ENCODE measurements around the gene PRRG2. TPM values are rescaled to one million over a fixed set of nuclear protein-coding genes. Genes with fewer than 3 reads are reported as not detected.

The PRRG2 gene
- 1 to 10 TPM; 1.5 TPM for total RNA-seq

GRCh38 chr19:49581007-49581508 is at the start of gene PRRG2:
TSS of gene PRRG2 (plus strand) at chr19:49581316. CDS start at chr19:49583220, 1,904 bp downstream.
- Mint-ChIP-seq H3K27ac (peak within 1 kb of the TSS; percentile 90), H3K4me1 (ENCODE audit: low read depth) (peaks cover 32% of the 10 kb centered on the region), H3K36me3 (ENCODE audit: low read depth) (peaks cover 1% of the 10 kb centered on the region), H3K27me3 (no peaks in the 10 kb centered on the region), H3K4me3 (peak within 1 kb of the TSS; percentile 95), H3K9me3 (no peaks in the 10 kb centered on the region)
- CTCF ChIA-PET, result interaction anchor here (1.1 to 4.4 kb wide), 9 partner anchors 11 to 185 kb away, joined by 3 to 32 read pairs (median 4); no protein-coding TSS in a partner anchor
- DNase-seq, result no peak
- intact Hi-C loops (cut with micrococcal nuclease), result no loop called here
- POLR2A ChIA-PET, result interaction anchor here (0.7 to 3.9 kb wide), 16 partner anchors 9 to 232 kb away, joined by 3 to 48 read pairs (median 6); partner anchors contain the start of genes ALDH16A1, FUZ, PRMT1 and PRR12
- TF ChIP-seq, protein P1, sequence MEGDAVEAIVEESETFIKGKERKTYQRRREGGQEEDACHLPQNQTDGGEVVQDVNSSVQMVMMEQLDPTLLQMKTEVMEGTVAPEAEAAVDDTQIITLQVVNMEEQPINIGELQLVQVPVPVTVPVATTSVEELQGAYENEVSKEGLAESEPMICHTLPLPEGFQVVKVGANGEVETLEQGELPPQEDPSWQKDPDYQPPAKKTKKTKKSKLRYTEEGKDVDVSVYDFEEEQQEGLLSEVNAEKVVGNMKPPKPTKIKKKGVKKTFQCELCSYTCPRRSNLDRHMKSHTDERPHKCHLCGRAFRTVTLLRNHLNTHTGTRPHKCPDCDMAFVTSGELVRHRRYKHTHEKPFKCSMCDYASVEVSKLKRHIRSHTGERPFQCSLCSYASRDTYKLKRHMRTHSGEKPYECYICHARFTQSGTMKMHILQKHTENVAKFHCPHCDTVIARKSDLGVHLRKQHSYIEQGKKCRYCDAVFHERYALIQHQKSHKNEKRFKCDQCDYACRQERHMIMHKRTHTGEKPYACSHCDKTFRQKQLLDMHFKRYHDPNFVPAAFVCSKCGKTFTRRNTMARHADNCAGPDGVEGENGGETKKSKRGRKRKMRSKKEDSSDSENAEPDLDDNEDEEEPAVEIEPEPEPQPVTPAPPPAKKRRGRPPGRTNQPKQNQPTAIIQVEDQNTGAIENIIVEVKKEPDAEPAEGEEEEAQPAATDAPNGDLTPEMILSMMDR (IDR thresholded peaks at IDR 0.05), result no peak
- ATAC-seq, result no peak

DNA sequence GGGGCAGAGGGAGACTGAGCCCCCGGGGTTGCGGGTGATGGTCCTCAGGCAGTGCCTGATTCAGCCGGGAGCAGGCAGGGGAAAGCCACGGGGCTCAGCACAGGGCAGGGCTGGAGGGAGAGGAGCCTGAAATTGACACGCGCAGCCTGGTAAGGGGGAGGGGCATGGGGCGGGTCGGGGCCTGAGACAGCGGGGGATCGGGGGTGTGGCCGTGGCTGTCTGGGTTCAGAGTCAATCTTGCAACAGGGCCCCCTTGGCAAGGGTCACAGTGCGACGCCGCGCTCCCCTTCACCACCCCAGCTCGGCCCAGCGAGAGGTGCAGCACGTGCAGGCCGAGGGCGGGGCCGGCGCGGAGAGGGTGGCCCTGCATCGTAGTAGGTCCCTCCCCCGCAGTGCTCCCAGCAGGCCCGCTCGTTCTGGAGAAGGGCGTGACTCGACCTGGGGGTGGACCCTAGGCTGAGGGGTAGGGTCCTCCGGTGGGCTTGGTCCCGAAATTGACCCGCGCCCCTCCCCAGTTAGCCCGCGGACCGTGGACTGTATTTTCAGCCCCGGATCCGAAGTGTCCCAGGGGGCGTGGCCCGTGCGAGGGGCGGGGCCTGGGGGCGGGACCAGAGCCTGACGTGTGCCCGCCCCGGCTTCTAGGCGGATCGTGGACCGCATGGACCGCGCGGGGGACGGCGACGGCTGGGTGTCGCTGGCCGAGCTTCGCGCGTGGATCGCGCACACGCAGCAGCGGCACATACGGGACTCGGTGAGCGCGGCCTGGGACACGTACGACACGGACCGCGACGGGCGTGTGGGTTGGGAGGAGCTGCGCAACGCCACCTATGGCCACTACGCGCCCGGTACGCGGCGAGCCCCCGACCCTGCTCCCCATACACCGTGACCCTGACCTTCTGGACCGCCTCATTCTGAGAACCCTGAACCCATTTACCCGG is 47.3 kb upstream of the PRRG2 start:
- TF ChIP-seq, protein P1 (IDR thresholded peaks at IDR 0.05), result peak; percentile 65

DNA sequence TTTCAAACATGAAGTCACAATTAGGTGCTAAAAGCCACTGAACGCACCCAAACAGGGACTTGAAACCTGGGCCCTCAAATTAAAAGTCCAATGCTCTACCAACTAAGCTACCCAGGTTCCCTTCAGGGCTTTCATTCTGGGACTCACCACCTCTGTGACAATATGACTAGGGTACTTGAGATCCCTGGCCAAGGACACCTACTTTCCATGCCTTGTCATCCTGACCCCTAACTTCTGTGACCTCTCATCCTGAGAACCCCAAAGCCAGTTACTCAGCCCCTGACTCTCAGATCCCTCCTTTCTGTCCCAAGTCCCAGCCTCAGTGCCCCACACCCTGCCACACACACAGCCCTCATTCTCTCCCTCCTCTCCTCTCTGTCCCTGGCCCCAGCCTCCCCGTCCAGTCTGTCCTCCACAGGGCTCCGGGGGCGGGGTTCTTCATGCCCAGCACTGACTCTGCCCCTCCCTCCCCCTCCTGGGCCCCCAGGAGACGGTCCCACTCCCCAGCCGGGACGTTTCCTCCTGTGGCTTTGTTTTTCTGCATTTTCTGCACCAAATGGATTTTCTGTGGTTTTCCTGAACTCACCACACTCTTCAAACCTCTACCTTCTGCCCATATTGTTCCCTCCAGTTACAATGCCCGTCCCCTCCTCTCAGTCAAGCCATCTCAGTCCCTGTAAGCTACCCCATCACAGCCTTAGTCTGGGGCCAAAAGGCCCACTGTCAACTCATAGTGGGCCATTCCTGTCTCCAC is 46.3 kb upstream of the PRRG2 start:
- intact Hi-C loops (cut with micrococcal nuclease), result no loop called here
- peak overlapping the region; percentile 81 for H3K27ac Mint-ChIP-seq
- peaks cover 17% of the 10 kb centered on the region for H3K4me1 Mint-ChIP-seq (ENCODE audit: low read depth)
- H3K4me3 Mint-ChIP-seq, result peak overlapping the region; percentile 80
- no peaks in the 10 kb centered on the region for H3K36me3 Mint-ChIP-seq (ENCODE audit: low read depth)
- ATAC-seq, result no peak
- DNase-seq, result peak; percentile 32
- no peaks in the 10 kb centered on the region for H3K27me3 Mint-ChIP-seq
- ChIA-PET POLR2A (interaction anchor here (0.6 to 1.9 kb wide), 13 partner anchors 12 to 394 kb away, joined by 3 to 6 read pairs (median 3); partner anchors contain the start of gene FCGRT), CTCF (interaction anchor here (0.8 to 4.1 kb wide), 15 partner anchors 9 to 150 kb away, joined by 3 to 47 read pairs (median 4); partner anchors contain the start of genes NOSIP and PRRG2)
- TF ChIP-seq, protein P1 (IDR thresholded peaks at IDR 0.05), result peak; percentile 49
- no peaks in the 10 kb centered on the region for H3K9me3 Mint-ChIP-seq

More for the DNA sequence above, 47.3 kb upstream of the PRRG2 start:
- Mint-ChIP-seq H3K27me3 (no peaks in the 10 kb centered on the region), H3K4me3 (peak overlapping the region; percentile 80), H3K9me3 (no peaks in the 10 kb centered on the region), H3K27ac (peak overlapping the region; percentile 81), H3K4me1 (ENCODE audit: low read depth) (peaks cover 17% of the 10 kb centered on the region), H3K36me3 (ENCODE audit: low read depth) (no peaks in the 10 kb centered on the region)
- intact Hi-C loops (cut with micrococcal nuclease), result no loop called here
- peak; percentile 82 for ATAC-seq
- DNase-seq, result peak; percentile 88
- ChIA-PET POLR2A (interaction anchor here (0.6 to 1.9 kb wide), 14 partner anchors 15 to 395 kb away, joined by 3 to 6 read pairs (median 3); no protein-coding TSS in a partner anchor), CTCF (interaction anchor here (1.0 to 4.1 kb wide), 11 partner anchors 10 to 151 kb away, joined by 3 to 47 read pairs (median 4); partner anchors contain the start of genes NOSIP and PRRG2)

GRCh38 chr19:49536921-49537462 is 44.1 kb upstream of the PRRG2 start:
- no peak overlapping the region for H3K4me3 Mint-ChIP-seq
- ChIA-PET CTCF (interaction anchor here (1.2 to 4.1 kb wide), 4 partner anchors 10 to 34 kb away, joined by 4 to 47 read pairs (median 6); no protein-coding TSS in a partner anchor), POLR2A (interaction anchor here (1.2 kb wide), 1 partner anchor 9 kb away, joined by 3 read pairs; the partner anchor contains the start of gene RCN3)
- intact Hi-C loops (cut with micrococcal nuclease), result no loop called here
- no peaks in the 10 kb centered on the region for H3K9me3 Mint-ChIP-seq
- TF ChIP-seq, protein P1 (IDR thresholded peaks at IDR 0.05), result no peak
- no peak for ATAC-seq
- H3K36me3 Mint-ChIP-seq (ENCODE audit: low read depth), result no peaks in the 10 kb centered on the region
- H3K4me1 Mint-ChIP-seq (ENCODE audit: low read depth), result peaks cover 17% of the 10 kb centered on the region
- DNase-seq, result no peak
- H3K27me3 Mint-ChIP-seq, result no peaks in the 10 kb centered on the region
- H3K27ac Mint-ChIP-seq, result no peak overlapping the region

Measured in activated CD8-positive, alpha-beta T cell treated with anti-CD3 and anti-CD28 coated beads for 36 hours (primary cell).